GM19043 (cell line): Measurements from ENCODE around the gene ADM.

Source experiments
- ATAC-seq: cut with Tn5 transposase; IDR thresholded peaks from one replicate; pipeline ENCODE4 v1.9.1; 2021; ENCODE audit warnings: low read depth; ENCODE audit not compliant: unreplicated experiment

Gene ADM

DNA sequence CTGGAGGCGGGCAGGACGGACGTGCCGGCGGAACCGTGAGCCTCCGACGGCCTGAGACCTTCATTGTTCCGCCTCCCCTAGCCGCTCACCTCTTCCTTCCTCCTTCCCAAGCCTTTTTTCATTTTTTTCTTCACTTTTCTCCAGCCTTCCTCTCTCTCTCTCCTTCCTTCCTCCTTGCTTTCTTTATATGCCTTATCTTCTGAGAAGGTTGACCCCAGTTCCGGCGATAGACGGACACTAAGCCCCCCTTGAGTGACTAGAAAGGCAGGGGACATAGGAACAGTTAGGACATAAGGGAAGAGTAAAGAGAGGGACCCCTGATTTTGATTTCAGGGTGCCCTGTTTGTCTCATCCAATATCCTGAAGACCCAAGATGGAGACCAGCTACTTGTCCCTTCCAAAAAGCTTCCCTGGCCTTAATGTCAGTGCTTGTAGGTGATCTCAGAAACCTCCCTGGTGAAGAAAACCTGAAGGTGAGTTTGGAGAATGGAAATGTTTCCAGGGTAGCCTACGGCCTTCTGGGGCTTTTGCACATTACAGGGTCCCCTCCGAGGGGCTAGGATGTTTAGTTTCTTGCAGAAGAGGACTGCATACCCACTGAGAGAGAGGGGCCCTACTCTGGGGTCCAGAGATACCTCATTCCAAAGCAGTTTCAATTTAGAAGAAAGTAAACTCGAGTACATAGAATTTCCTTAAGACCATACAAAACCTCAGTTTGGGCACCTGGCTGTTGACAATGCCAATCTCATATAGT is 3.5 kb downstream of the ADM start:
- no peak for ATAC-seq

DNA sequence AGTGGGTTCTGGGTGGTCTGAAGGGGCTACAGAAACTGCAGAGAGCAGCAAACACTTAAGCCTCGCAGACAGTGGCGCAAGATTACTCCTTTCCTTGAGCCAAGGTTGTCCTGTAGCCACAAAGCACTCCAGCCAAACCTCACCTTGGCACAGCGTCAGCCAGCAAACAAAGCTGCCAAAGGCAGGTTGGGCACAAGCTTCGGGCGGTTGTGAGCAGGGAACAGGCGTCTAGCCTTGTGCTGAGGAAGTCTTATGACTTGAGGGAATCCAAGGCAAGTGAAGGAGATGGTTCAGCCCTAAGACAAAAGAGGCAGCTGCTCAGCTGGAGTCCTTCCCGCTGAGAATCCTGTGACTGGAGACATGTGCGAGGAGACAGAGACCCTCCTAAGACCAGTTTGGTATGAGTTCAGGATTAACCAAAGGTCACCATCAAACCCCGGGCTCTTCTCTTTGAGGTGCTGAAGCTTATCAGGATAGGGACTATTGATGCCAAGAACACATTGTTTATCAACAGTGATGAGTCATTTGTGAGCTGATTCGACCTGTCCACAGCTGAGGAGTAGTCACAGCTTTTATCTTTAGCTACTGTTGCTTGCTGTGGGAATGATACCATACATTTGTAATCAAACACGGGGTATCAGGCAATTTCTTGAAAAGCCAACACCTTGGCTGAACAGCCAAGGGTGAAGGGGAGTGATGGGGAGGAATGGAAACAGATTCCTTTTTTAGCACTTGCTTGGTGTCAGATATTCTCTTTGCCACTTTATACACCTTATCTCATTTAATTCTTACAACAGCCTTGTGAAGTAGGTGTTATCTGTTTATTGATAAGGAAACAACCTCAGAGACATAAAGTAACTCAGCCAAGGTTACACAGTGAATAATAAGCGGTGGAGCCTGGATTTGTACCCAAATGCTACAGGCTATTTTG is 4.6 kb downstream of the ADM start:
- ATAC-seq: no peak

DNA sequence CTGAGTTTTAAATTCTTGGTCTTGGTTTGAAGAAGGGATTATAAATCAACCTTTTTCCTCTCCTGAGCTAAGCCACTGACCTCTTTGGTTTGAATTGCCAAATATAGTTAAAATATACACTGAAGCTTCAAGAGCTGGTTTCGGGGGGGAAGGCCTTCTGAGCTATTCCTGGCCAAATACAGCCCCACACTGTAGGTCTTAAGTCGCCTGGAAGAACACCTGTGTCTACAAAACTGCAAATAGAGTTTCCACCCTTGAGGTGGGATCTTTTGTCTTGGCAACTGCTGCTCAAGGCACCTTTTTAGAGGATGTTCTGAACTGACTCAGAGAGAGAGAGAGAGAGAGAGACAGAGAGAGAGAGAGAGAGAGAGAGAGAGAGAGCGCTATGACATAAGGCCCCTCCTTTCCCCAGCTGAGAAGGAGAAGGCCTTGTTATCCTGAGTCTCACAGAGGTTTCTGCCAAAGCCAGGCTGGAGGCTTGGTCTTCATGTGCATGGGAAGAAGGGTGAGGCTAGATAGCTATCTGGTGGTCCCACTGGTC is 5.5 kb downstream of the ADM start:
- ATAC-seq: peak; percentile 24

DNA sequence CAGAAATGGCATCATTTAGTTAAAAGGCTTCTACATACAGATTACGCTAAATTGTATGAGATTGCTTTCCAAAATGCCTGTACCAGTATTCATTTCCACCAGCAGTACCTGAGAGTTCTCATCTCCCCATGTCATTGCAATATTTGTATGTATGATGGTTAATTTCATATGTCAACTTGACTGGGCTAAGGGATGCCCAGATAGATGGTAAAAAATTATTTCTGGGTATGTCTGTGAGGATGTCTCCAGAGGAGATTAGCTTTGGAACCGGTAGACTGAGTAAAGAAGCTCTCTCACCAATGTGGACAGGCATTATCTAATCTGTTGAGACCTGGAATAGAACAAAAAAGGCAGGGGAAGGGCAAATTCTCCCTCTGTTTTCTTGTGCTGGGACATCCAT is 6.9 kb downstream of the ADM start:
- ATAC-seq: no peak

DNA sequence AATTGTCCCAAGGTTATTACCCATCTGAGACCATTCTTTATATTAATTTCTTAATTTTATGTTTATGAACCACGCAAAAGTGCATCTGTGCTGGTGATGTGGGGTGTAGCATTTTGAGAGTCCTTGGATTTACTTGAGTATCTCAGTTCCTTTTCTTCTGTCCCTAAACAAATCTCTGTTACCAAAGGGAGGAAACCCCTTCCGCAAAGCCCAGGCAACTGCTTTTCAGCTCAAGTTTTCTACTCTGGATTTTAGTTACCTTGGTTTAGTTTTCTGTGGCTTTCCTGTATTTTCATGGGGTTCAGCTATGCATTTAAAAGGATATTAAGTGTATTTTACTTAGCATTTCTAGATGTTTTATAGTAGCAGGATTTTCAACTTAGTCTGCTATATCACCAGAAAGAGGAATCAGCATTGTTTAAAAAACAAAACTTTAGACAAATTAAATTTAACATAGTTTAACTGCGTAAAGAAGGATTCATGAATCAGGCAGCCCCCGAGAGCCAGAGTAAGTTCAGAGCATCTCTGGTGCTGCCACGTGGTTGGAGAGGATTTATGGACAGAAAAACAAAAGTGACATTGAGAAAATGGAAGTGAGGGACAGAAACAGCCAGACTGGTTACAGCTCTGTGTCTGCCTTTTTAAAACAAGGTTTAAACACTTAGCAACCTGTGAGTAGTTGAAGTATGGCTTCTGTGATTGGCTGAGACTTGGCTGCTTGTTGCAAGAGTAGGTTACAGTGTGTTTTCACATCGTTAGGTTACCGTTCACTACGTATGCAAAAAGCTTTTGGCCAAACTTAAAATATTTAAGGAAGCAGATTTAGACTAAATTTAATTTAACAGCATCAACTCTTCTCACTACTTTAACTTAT is 9.6 kb downstream of the ADM start:
- peak; percentile 47 for ATAC-seq

DNA sequence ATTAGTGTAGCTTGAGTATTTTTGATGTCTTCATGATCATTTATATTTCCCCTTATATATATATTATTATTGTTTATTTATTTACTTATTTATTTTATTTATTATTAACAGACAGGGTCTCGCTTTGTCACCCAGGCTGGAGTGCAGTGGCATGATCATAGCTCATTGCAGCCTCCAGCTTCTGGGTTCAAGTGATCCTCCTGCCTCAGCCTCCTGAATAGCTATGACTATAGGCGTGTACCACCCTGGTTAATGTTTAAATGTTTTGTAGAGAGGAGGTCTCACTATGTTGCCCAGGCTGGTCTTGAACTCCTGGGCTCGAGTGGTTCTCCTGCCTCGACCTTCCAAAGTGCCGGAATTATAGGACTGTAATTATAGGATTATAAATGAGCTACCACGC is 10.2 kb downstream of the ADM start:
- no peak for ATAC-seq

DNA sequence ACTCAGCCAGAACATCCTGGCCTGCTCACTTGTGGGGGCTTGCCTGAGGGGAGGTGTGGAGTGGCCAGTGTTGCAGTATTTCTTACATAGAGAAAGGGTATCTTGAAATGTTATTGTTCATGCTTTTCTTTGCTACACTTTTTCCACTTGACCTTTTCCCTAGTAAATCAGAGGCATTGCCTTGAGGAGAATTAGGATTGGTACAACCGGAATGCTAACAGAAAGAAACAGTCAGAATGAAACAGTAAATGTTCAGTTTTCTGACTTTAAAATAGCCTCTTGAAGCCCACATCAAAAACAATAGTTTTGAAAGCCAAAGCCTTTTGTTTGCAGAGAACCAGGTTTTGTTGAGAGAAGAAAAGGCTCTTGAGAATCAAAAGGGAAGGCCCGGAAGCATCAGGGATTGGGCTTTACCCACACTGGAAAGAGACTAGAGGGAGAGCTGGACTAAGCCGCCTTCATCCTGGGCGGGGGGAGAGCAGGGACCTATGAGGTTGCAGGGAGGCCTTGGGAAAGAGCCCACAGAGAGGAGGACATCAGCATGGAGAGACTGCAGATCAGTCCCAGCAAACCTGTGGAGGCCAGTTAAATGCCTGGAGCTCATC is 12.4 kb downstream of the ADM start:
- no peak for ATAC-seq

GRCh38 chr11:10317776-10318526 is 13.1 kb downstream of the ADM start:
- ATAC-seq: peak; percentile 64

GRCh38 chr11:10318527-10318802 is 13.6 kb downstream of the ADM start:
- no peak for ATAC-seq

GRCh38 chr11:10319702-10320558 is 15.1 kb downstream of the ADM start:
- no peak for ATAC-seq

DNA sequence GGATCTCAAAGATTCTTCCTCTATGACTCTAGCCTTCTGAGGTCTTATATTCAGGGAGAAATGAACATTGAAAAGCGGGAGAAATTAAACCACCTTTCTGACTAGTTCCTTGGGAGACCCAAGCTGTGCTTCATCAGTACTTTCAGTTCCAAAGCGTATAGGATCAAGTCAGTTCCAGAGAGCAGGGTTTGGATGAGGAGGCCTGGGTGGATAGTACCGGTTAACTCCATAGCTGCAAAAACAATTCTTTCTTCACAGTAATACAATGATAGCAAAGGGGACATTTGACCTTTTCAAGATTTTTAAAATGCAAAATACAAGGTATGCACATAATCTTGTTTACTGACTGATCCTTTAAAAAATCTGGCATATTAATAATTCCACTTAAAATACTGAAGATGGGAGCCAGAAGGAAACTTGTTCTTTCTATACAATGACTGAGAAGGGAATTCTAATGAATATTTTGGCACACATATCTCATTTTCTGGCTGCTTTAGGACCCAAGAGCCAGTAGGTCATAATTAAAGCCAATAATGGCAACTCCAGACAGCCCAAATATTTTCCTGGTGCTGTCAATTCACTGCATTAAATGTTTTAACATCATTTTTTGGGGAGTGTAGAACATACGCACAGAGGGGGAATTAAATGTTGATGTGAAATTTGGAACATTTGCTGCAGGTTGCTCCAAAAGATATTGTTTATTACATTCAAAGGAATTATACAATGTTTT is 16.0 kb downstream of the ADM start:
- no peak for ATAC-seq

DNA sequence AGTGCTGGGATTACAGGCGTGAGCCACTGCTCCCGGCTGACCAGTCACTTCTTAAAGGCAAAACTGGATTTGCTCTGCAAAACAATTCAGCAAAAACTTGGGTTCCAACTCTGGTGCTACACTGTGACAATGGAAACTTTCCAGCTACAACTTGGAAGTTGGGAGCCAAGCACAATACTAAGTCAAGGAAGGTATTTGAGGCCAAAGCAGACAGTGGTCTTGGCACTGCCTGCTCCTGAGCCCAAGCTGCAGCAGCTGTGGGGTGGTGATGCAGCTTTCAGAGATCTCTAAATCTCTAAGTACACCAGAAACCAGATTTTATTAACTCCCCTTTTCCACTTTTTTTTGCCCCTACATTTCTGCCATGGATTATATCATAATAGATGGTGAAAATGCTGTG is 17.5 kb downstream of the ADM start:
- ATAC-seq: no peak

- peak; percentile 59 for ATAC-seq
Measured at GRCh38 chr11:10322830-10323792, 18.2 kb downstream of the ADM start.

DNA sequence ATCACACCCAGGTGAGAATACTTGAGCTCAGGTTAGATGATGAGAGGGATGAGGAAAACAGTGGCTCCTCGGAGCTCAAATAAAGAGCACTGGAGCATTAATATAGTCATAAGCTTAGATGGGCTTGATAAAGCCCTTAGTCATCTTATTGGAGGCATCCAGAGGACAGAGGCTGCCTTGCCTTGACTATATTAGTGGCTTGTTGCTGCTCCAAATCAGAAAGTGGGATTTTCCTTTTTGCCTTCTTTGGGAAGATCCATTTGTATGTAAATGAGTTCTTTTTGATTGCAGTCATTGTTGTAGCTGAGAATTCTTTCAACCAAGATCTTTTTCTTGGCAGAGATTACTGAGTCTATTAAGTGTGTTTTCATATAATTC is 18.9 kb downstream of the ADM start:
- no peak for ATAC-seq

DNA sequence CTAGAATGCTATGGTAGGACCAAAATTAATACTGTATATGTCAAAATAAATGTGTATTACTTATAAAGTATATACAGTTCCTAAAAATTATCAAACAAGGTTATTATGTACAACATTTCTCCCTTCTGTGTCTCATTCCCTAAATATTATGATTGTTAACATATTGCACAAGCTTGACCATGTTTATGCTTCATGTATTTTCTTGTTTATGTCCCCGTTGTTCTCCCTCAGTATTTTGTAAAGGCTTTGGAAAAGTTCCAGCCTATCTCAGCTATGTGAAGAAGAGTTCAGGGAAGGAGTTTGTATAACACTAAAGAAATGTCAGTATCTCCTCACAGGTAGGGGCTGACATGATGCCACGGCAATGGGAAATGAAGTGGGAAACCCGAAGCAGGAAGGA is 19.6 kb downstream of the ADM start:
- no peak for ATAC-seq

GRCh38 chr11:10325277-10326011 is 20.6 kb downstream of the ADM start:
- no peak for ATAC-seq
